Ovary (tissue), 3 donors: ENCODE results near the gene RGS7.

Experiments used
- CTCF ChIP-seq, 3 donors: fragments of 450-650 bp in 2 of 3; fragments of 200-600 bp in 1 of 3; IDR thresholded peaks; one replicate each; pipeline versions ENCODE4 v1.5.1 to v1.8.0; 2016 to 2022; ENCODE audit warnings: antibody characterized with exemption in 3 of 3, mild to moderate bottlenecking in 1 of 3
- EP300 ChIP-seq: sonication (generic); formaldehyde crosslinking; IDR thresholded peaks from one replicate; pipeline ENCODE4 v1.6.1; 2017; ENCODE audit warnings: antibody characterized with exemption
- POLR2A ChIP-seq: fragments of 450-650 bp; IDR thresholded peaks from one replicate; pipeline ENCODE4 v1.6.1; 2017; ENCODE audit warnings: antibody characterized with exemption, mild to moderate bottlenecking, moderate library complexity
- donor health status: DM: no; HTN: no; CAD: no.

GRCh38 chr1:241331328-241332036 is 25.5 kb downstream of the RGS7 start:
- no peak for TF ChIP-seq POLR2A
- TF ChIP-seq CTCF (IDR thresholded peaks at IDR 0.05), result no peak
- TF ChIP-seq EP300, result no peak
